GM21515 (cell line): ENCODE results near the gene NXN.
A peak's percentile ranks its signal among the peaks of the same experiment; 100 is the strongest.
"Not testable (repeated sequence)": the region's sequence is repeated elsewhere in the genome, so short reads cannot be mapped to it uniquely, and the experiment has no call there.

Experiments
- ATAC-seq: cut with Tn5 transposase; IDR thresholded peaks from one replicate; pipeline ENCODE4 v1.9.1; 2021; ENCODE audit not compliant: unreplicated experiment

The NXN gene

DNA sequence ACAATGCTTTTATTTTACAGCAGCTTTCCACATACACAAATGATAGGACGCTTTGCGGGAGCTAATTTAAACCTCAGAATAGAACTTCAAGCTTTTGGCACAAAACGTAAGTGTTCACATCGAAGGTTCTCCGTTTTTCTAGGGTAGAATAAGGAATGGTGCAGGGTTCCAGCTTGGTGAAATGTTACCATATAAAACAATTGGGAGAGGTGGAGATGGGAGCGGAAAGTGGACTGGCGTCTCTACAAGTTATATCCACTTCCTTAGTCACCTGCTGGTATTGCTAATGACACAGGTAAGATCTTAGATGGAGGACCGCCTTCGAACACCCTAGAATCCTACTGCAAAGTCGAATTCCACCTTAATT, 1.7 kb upstream of the NXN start:
- ATAC-seq = no peak

GRCh38 chr17:980406-981291, 1.1 kb upstream of the NXN start:
- no peak for ATAC-seq

GRCh38 chr17:979212-979538, 401 bp downstream of the NXN start:
- ATAC-seq = peak; percentile 27

GRCh38 chr17:978103-979093, 1.2 kb downstream of the NXN start:
- ATAC-seq = no peak

DNA sequence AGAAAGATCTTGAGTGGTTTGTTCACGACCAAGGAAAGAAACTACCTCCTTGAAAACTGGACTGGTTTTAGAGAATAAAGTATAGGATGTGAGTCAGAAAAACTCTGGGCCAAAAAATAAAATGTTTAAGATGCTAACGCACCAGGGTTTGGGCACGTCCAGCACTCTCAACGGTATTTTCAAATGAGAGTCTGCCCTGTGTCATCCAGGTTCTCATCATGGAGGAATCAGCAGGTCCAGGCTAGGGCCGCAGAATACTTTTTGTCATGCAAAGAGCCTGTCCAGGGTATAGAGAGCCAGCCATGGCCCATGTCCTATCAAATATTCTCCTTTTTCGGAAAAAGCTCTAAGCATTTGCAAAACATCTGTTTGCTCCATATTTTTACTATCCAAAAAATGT, 2.4 kb downstream of the NXN start:
- ATAC-seq = no peak

GRCh38 chr17:976312-976711, 3.3 kb downstream of the NXN start:
- no peak for ATAC-seq

DNA sequence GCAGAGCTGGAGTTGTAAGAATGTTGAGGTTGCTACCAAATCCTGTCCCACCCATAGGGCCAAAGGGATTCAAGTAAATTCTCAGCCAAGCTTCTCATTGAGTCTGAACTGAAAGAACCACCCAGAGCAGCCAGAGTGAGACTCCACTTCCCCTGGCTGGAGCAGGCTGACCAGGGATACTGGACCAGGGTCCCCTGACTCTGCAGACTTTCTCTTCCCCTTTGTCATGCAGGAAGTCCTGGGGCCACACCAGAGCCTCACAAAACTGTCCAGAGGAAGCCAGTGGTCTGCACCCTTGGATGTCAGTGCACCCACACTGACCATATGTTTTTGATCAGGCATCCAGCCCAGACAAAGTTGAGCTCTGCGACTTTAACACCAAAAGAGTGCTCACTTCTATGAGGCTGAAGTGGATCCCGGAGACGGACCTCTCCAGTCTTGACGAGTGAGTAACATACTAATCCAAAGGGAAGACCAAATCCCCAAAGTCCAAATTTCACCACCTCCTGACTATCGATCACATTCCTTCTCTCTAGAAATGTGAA, 4.1 kb downstream of the NXN start:
- ATAC-seq = no peak

- not testable (repeated sequence) for ATAC-seq
Observed at GRCh38 chr17:974778-975177, 4.8 kb downstream of the NXN start.

DNA sequence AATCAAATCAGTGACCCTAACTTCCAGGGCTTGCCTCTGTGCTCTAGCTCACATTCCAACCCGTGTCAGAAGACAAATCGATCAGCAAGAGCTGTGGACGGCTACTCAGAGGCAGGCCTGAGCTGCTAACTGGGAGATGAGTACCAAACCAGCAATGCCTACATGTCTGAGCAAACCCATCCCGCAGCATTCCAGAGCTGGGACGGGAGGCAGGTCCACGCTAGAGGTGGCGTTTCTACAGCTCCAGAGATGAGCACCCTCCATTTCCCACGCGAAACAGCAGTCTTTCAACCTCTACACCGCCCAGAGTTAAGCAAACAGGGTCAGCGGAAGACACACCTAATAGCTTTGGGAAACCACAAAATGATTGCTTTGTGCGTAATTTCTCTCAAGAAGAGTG, 6.5 kb downstream of the NXN start:
- no peak for ATAC-seq

- not testable (repeated sequence) for ATAC-seq
Observed at GRCh38 chr17:971861-972260, 7.7 kb downstream of the NXN start.

DNA sequence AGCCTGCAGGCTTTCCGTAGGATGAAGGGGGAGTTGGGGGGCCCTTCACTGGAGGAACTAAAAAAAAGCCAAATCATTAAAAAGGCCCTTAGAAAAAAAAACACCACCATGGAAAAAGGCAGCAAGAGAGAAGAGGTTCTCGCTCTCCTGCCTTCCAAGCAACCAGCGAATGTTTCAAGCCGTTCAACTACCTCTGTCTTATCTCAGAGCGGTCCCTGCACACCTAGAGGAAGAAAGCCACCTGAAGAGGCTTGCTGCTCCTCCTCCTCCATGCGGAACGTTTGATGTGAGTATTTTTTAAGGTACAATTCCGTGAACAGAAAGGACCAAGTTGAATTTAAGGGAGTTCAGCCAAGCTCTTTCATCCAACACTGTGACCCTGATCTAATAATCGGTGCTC, 9.2 kb downstream of the NXN start:
- no peak for ATAC-seq

- ATAC-seq = no peak
Observed at GRCh38 chr17:969811-970355, 9.7 kb downstream of the NXN start.

DNA sequence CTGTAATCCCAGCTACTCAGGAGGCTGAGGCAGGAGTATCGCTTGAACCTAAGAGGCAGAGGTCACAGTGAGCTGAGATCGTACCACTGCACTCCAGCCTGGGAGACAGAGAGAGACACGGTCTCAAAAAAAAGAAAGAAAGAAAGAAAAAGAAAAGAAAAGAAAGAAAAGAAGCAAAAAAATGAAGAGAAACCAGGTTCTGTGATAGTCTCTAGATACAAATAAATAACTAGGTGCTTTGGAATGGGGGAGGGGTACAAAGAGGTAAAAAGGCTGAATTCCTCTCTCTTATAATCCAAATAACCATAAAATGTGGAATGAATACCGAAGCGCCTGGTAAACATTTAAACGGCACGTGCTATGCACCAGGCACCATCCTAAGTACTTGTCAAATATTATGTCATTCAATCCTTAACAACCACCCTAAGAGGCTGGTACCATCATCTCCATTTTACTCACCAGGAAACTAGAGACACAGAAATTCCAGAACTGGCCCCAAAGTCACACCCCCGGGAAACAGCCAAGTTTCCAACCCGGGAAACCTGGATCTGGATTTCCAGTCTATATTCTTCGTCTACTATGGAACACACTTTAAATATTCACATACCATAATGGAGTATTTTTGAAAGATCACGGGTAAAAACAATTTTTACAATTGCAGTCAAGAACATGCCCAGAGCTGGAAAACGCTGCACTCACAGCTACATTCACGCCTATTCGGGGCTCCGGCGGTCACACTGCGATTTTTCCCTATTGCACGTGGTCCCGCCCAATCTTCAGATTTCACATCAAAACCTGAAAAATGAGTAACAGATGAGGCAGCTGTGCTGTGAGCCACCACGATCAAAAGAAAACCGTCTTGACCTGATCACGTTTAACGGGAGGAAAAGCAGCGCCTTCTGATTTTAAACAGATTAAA, 10.5 kb downstream of the NXN start:
- no peak for ATAC-seq

DNA sequence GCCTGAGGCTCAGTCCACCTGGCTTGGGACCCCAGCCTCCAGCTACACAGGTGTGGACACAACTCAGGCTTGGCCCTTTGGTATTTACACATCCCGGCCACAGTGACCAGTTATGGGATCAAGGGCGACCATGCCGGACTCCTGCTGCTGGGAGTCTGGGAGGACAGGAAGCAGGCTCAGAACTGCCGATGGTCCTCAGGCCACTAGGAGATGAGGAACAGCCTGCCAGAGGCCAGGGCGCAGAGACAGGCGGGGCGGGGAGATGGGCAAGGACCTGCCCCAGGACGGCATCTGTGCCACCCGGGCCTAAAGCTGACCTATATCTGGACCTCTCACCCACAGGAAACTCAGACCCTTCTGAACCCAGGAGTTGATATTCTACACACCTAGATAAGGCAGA, 12.5 kb downstream of the NXN start:
- ATAC-seq = no peak

DNA sequence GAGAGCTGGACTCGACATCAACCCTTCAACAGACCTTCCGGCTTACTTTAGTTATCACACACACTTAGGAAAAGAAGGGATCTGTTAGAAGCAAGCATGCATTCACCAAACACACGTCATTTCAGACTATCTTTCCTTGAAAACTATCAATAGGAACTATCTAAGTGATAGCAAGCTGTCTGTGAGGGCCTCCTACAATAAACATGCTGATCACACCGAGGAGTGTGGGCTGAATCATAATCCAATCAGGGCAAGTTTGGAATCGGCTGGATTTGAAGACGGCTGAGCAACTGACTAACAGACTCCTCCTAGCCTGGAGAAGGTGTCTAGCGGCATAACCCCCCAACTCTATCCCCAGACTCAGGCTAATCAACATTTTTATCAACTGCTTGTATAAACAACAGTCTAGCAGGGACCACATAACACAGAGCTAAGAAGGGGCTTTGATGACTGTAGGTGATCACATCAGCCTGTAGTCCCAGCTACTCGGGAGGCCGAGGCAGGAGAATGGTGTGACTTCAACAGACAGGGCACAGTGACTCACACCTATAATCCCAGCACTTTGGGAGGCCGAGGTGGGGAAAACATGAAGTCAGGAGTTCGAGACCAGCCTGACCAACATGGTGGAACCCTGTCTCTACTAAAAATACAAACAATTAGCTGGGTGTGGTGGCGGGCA, 14.1 kb downstream of the NXN start:
- ATAC-seq = no peak

DNA sequence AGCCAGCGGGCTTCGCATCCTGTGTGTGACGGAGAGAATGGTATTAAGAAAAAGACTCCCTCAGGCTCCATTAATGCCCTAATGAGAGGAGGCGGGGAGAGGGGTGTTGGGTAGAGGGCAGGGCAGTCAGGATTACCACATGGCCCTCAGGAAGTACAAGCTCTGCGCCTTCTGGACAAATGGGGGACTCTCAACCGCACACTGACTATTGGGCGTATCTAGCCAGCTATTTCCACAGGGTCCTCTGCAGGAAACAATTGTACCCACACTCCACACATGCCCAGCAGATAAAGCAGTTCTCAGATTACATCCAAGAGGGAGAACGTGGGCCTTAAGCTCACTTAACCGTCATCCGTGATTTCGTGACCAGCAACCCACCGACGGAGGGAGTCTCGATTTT, 14.7 kb downstream of the NXN start:
- no peak for ATAC-seq

DNA sequence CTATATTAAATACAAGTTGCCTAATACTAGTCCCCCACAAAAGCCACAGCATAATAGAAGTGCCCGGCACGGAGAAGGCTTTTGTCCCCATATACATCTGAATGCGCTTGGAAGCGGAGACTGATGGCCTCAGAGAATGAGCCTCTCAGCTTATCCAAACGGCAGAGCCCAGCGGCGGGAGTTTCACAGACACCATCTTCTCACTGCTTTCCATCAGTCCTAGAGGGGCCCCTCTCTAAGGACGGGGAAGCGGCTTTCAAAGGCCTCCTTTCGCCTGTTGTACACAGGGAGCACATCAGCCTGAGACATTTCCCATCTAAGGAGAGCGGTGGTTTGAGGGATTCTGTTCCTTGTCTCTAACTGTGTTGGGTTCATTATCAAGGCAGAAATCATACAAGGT, 16.9 kb downstream of the NXN start:
- ATAC-seq = no peak

DNA sequence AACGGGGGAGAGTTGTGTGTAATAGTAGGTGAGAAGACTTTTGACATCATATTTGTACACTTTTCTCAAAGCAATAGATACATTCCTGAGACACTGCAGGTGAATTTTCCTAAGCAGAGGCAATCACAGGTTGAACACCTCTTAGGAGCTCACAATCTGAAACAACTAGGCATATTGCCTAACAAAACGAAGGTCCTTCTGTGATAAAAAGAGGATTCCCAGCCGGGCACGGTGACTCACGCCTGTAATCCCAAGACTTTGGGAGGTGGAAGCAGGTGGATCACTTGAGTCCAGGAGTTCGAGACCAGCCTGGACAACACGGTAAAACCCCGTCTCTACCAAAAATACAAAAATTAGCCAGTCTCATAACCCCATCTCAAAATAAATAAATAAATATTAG, 17.4 kb downstream of the NXN start:
- no peak for ATAC-seq

DNA sequence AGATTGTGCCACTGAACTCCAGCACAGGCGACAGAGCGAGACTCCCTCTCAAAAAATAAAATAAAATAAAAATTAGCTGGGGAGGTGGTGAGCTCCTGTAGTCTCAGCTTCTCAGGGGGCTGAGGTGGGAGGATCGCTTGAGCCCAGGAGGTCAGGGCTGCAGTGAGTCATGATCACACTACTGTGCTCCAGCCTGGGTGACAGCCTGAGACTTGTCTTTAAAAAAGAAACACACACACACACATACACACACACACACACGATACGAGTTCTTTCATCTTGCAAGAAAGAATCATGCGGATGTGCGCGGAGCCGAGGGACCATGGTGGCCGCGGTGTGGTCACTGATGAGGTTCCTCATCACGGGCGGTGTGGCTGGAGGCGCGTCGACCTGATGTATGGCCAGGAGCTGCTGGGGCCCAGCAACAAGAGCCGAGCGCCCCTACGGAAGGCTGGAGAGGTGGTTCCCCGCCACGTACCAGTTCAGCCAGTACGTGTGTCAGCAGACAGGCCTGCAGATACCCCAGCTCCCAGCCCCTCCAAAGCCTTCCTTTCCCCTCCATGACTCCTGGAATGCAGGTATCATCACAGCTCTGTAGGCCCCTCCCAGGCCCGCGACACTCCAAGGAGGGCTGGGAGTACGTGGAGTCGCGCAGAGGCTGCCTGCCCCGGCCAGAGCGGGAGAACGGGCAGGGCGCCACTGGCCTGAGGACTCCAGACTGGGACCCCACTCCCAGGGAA, 20.7 kb downstream of the NXN start:
- no peak for ATAC-seq
